Measurements from ENCODE around the gene FAM161A. TPM values are rescaled to one million over a fixed set of nuclear protein-coding genes. Genes with fewer than 3 reads are reported as not detected.
"Not testable (repeated sequence)": the region's sequence is repeated elsewhere in the genome, so short reads cannot be mapped to it uniquely, and the experiment has no call there.

Gene FAM161A
- total RNA-seq, 1 donor from 2014 or later: 2.5 TPM

DNA sequence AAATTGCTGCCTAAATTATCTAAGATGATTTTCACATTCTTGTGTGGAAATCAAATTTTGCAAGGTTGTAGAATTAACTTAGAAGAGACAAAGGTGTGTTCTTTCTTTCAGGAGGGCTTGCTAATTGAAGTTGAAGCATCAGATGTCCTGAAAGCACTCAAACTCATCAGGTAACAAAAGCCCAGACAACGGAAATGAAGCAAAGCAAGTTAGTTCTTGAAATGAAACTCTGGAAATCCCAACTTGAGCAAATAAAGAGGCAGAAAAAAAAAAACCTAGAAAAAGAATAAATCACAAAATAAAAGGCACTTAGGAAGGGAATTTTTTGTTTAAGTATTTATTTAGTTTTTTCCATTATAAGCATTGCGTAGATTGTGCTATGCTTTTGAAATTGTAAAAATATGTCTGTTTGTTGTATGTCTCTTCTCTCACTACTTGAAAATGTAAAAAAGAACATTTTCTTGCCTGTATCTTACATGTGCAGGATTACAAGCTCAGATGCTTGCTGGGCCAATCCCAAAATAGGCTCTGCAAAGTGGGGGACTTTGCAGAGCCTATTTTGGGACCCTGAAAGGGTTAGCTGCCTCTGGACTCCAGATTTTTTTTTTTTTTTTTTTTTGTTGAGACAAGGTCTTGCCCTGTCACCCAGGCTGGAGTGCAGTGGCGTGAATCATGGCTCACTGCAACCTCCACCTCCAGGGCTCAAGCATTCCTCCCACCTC, 46.7 kb downstream of the FAM161A start:
- ChIA-PET CTCF (no interaction called here), POLR2A (interaction anchor here (1.0 kb wide), 1 partner anchor 8 kb away, joined by 3 read pairs; no protein-coding TSS in a partner anchor)
- ATAC-seq (ENCODE audit: low read depth) (no peak), DNase-seq (no peak)
- intact Hi-C loops (cut with micrococcal nuclease): no loop called here
- Mint-ChIP-seq H3K27me3 (peaks cover 4% of the 10 kb centered on the region), H3K36me3 (ENCODE audit: low read depth) (no peaks in the 10 kb centered on the region), H3K9me3 (no peaks in the 10 kb centered on the region), H3K4me1 (peaks cover 3% of the 10 kb centered on the region), H3K4me3 (no peak overlapping the region), H3K27ac (no peak overlapping the region)
- TF ChIP-seq, protein P1, sequence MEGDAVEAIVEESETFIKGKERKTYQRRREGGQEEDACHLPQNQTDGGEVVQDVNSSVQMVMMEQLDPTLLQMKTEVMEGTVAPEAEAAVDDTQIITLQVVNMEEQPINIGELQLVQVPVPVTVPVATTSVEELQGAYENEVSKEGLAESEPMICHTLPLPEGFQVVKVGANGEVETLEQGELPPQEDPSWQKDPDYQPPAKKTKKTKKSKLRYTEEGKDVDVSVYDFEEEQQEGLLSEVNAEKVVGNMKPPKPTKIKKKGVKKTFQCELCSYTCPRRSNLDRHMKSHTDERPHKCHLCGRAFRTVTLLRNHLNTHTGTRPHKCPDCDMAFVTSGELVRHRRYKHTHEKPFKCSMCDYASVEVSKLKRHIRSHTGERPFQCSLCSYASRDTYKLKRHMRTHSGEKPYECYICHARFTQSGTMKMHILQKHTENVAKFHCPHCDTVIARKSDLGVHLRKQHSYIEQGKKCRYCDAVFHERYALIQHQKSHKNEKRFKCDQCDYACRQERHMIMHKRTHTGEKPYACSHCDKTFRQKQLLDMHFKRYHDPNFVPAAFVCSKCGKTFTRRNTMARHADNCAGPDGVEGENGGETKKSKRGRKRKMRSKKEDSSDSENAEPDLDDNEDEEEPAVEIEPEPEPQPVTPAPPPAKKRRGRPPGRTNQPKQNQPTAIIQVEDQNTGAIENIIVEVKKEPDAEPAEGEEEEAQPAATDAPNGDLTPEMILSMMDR (IDR thresholded peaks at IDR 0.05): no peak

GRCh38 chr2:61802548-61802947, 51.3 kb downstream of the FAM161A start:
- H3K36me3 Mint-ChIP-seq (ENCODE audit: low read depth): no peaks in the 10 kb centered on the region
- H3K9me3 Mint-ChIP-seq: peaks cover 2% of the 10 kb centered on the region
- no peak for DNase-seq
- intact Hi-C loops (cut with micrococcal nuclease): no loop called here
- CTCF ChIA-PET: no interaction called here
- POLR2A ChIA-PET: no interaction called here
- H3K27me3 Mint-ChIP-seq: peaks cover 13% of the 10 kb centered on the region
- no peak for ATAC-seq (ENCODE audit: low read depth)
- H3K4me1 Mint-ChIP-seq: no peaks in the 10 kb centered on the region
- no peak overlapping the region for H3K27ac Mint-ChIP-seq
- TF ChIP-seq, protein P1 (IDR thresholded peaks at IDR 0.05): no peak
- H3K4me3 Mint-ChIP-seq: no peak overlapping the region

GRCh38 chr2:61799099-61799498, 54.8 kb downstream of the FAM161A start:
- POLR2A ChIA-PET: no interaction called here
- intact Hi-C loops (cut with micrococcal nuclease): no loop called here
- TF ChIP-seq, protein P1 (IDR thresholded peaks at IDR 0.05): no peak
- DNase-seq (no peak), ATAC-seq (ENCODE audit: low read depth) (no peak)
- H3K4me1 Mint-ChIP-seq: no peaks in the 10 kb centered on the region
- H3K27me3 Mint-ChIP-seq: peaks cover 16% of the 10 kb centered on the region
- H3K9me3 Mint-ChIP-seq: peaks cover 2% of the 10 kb centered on the region
- no peak overlapping the region for H3K4me3 Mint-ChIP-seq
- CTCF ChIA-PET: no interaction called here
- H3K36me3 Mint-ChIP-seq (ENCODE audit: low read depth): no peaks in the 10 kb centered on the region
- H3K27ac Mint-ChIP-seq: no peak overlapping the region

- H3K9me3 Mint-ChIP-seq; H3K4me1 Mint-ChIP-seq; intact Hi-C loops (cut with micrococcal nuclease); H3K4me3 Mint-ChIP-seq; ATAC-seq (ENCODE audit: low read depth); H3K27ac Mint-ChIP-seq; H3K36me3 Mint-ChIP-seq (ENCODE audit: low read depth); POLR2A ChIA-PET; DNase-seq; CTCF ChIA-PET: not testable (repeated sequence)
- peaks cover 17% of the 10 kb centered on the region for H3K27me3 Mint-ChIP-seq
Measured at GRCh38 chr2:61797446-61797845, 56.4 kb downstream of the FAM161A start.

DNA sequence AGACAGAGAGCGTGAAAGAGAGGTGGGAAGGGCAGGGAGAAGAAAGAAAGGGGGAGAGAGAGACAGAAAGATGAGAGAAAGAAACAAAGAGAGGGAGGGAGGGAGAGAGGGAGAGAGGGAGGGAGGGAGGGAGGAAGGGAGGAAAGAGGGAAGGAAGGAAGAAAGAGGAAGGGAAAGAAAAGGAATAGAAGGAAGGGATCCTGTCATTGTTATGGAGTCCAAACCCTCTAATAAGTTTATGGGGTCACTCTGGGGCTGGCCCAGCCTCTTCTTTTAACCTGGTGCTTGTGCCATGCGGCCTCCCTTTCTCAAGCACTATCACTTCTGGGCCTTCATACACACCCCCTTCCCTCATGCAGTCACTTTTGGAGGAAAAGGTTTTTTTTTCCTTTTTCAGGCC, 58.5 kb downstream of the FAM161A start:
- H3K27me3 Mint-ChIP-seq: peaks cover 15% of the 10 kb centered on the region

More for the DNA sequence above, 58.5 kb downstream of the FAM161A start:
- H3K4me1 Mint-ChIP-seq: peaks cover 5% of the 10 kb centered on the region
- CTCF ChIA-PET: no interaction called here
- DNase-seq: no peak
- H3K27ac Mint-ChIP-seq: no peak overlapping the region
- POLR2A ChIA-PET: interaction anchor here (0.6 to 0.7 kb wide), 3 partner anchors 70 to 257 kb away, joined by 3 to 13 read pairs (median 5); no protein-coding TSS in a partner anchor
- peaks cover 2% of the 10 kb centered on the region for H3K9me3 Mint-ChIP-seq
- ATAC-seq (ENCODE audit: low read depth): no peak
- intact Hi-C loops (cut with micrococcal nuclease): no loop called here
- TF ChIP-seq, protein P1 (IDR thresholded peaks at IDR 0.05): no peak
- no peaks in the 10 kb centered on the region for H3K36me3 Mint-ChIP-seq (ENCODE audit: low read depth)
- no peak overlapping the region for H3K4me3 Mint-ChIP-seq
